H1 (cell line): ENCODE results near the gene WNT7A. TPM values are rescaled to one million over a fixed set of nuclear protein-coding genes. Genes with fewer than 3 reads are reported as not detected.

Experiments
- CTCF ChIA-PET: fragments of 300-600 bp; sonication (Branson Sonifier 250); formaldehyde crosslinking; loops from one replicate; lab custom pipeline; 2021; ENCODE audit not compliant: partially characterized antibody; lab: Charles Lee
- POLR2A ChIA-PET: fragments of 300-600 bp; sonication (Branson Sonifier 250); formaldehyde crosslinking; loops from one replicate; lab custom pipeline; 2021; ENCODE audit warnings: inconsistent platforms; ENCODE audit not compliant: partially characterized antibody; lab: Charles Lee
- DNase-seq, 2 experiments: peaks; one replicate each; pipeline versions ENCODE4 v3.0.0 to v3.0.0-alpha.2; 2010 to 2022; ENCODE audit warnings: low spot score in 2 of 2, low read depth in 1 of 2, mixed read lengths in 1 of 2
- FAIRE-seq: peaks from 2 replicates; lab custom pipeline; 2011; peaks lifted over from hg19 to GRCh38; lab: Jason Lieb, UNC
- H2AFZ ChIP-seq: 2 replicates; pipeline ENCODE4 v1.8.1; 2012; ENCODE audit warnings: low read length, inconsistent platforms
- H2AK5ac ChIP-seq: 2 replicates; pipeline ENCODE4 v1.6.1; 2013; ENCODE audit warnings: low read depth, low read length
- H2BK120ac ChIP-seq: replicated peaks from 2 replicates; pipeline ENCODE3; 2013; ENCODE audit warnings: low read depth, low read length, inconsistent platforms
- H2BK12ac ChIP-seq: 2 replicates; pipeline ENCODE4 v1.6.1; 2013; ENCODE audit warnings: low read depth, low read length
- H2BK15ac ChIP-seq: 2 replicates; pipeline ENCODE4 v1.6.1; 2013; ENCODE audit warnings: low read length
- H2BK20ac ChIP-seq: 2 replicates; pipeline ENCODE4 v1.6.1; 2013; ENCODE audit warnings: low read length
- H2BK5ac ChIP-seq: 2 replicates; pipeline ENCODE4 v1.6.1; 2013; ENCODE audit warnings: low read depth, low read length
- H3K14ac ChIP-seq: 2 replicates; pipeline ENCODE4 v1.6.1; 2013; ENCODE audit warnings: inconsistent platforms; ENCODE audit not compliant: insufficient read length
- H3K18ac ChIP-seq: 2 replicates; pipeline ENCODE4 v1.6.1; 2013; ENCODE audit warnings: low read length; ENCODE audit errors: extremely low read depth
- H3K23ac ChIP-seq: 2 replicates; pipeline ENCODE4 v1.6.1; 2013; ENCODE audit warnings: inconsistent platforms; ENCODE audit not compliant: insufficient read length
- H3K23me2 ChIP-seq: 2 replicates; pipeline ENCODE4 v1.6.1; 2013; ENCODE audit warnings: low read depth, low read length
- H3K27ac ChIP-seq: 2 replicates; pipeline ENCODE4 v1.6.1; 2011; ENCODE audit warnings: low read depth, low read length, inconsistent platforms
- H3K27me3 ChIP-seq, 4 experiments: replicated peaks in 1 of 4; 1 replicate in 1 of 4; 2 replicates in 3 of 4; pipeline versions ENCODE4 v1.6.1 to v1.8.1; 2011 to 2013; ENCODE audit warnings: low read length in 3 of 4, mild to moderate bottlenecking in 3 of 4, inconsistent platforms in 2 of 4, mixed read lengths in 2 of 4, moderate library complexity in 1 of 4; ENCODE audit not compliant: control insufficient read depth in 3 of 4, insufficient read depth in 3 of 4; ENCODE audit errors: extremely low read depth in 1 of 4
- H3K36me3 ChIP-seq, 4 experiments: 2 replicates each; pipeline versions ENCODE4 v1.6.1 to v1.8.1; 2011 to 2013; ENCODE audit warnings: mild to moderate bottlenecking in 4 of 4, low read length in 3 of 4, moderate library complexity in 2 of 4, control low read depth in 1 of 4, inconsistent platforms in 1 of 4; ENCODE audit not compliant: insufficient read depth in 4 of 4, control insufficient read depth in 2 of 4
- H3K4ac ChIP-seq: replicated peaks from 2 replicates; pipeline ENCODE3; 2013; ENCODE audit warnings: low read length, low read depth, mixed read lengths, inconsistent platforms; ENCODE audit not compliant: insufficient read length
- H3K4me1 ChIP-seq, 4 experiments: replicated peaks in 1 of 4; 1 replicate in 1 of 4; 2 replicates in 3 of 4; pipeline versions ENCODE4 v1.6.1 to v1.8.1; 2011 to 2013; ENCODE audit warnings: low read length in 3 of 4, inconsistent platforms in 2 of 4, mixed read lengths in 1 of 4; ENCODE audit not compliant: insufficient read depth in 4 of 4, control insufficient read depth in 3 of 4
- H3K4me2 ChIP-seq, 2 experiments: 2 replicates each; pipeline versions ENCODE4 v1.6.1 to v1.8.1; 2011 to 2013; ENCODE audit warnings: low read depth in 2 of 2, low read length in 2 of 2, control low read depth in 1 of 2, inconsistent platforms in 1 of 2, mild to moderate bottlenecking in 1 of 2; ENCODE audit not compliant: insufficient read depth in 1 of 2
- H3K4me3 ChIP-seq, 4 experiments: fragments of 200-600, 300-600 bp in 1 of 4; sonication (generic), shearing (Covaris generic), sonication (Bioruptor Twin) in 1 of 4; 2 replicates each; pipeline versions ENCODE4 v1.5.1 to v1.8.1; 2011 to 2016; ENCODE audit warnings: low read length in 4 of 4, low read depth in 3 of 4, control low read depth in 2 of 4, inconsistent platforms in 2 of 4, mild to moderate bottlenecking in 2 of 4, mixed read lengths in 1 of 4, moderate library complexity in 1 of 4; ENCODE audit not compliant: insufficient read depth in 2 of 4; ENCODE audit errors: extremely low read depth in 1 of 4
- H3K56ac ChIP-seq: replicated peaks from 2 replicates; pipeline ENCODE3; 2013; ENCODE audit warnings: low read depth, mild to moderate bottlenecking, mixed read lengths, low read length, inconsistent platforms; ENCODE audit not compliant: insufficient read length
- H3K79me1 ChIP-seq: 2 replicates; pipeline ENCODE4 v1.6.1; 2013; ENCODE audit warnings: low read depth, low read length, control low read depth
- H3K79me2 ChIP-seq, 2 experiments: 2 replicates each; pipeline versions ENCODE4 v1.6.1 to v1.8.1; 2012 to 2013; ENCODE audit warnings: low read length in 2 of 2, mild to moderate bottlenecking in 2 of 2, inconsistent platforms in 1 of 2; ENCODE audit not compliant: insufficient read depth in 2 of 2, control insufficient read depth in 1 of 2
- H3K9ac ChIP-seq, 4 experiments: replicated peaks in 1 of 4; 1 replicate in 1 of 4; 2 replicates in 3 of 4; pipeline versions ENCODE4 v1.6.1 to v1.8.1; 2011 to 2013; ENCODE audit warnings: low read depth in 3 of 4, low read length in 3 of 4, control low read depth in 2 of 4, mild to moderate bottlenecking in 2 of 4, moderate library complexity in 2 of 4, inconsistent platforms in 1 of 4; ENCODE audit errors: extremely low read depth in 1 of 4
- H3K9me3 ChIP-seq, 2 experiments: 2 replicates each; pipeline versions ENCODE4 v1.6.1 to v1.8.1; 2012 to 2013; ENCODE audit warnings: mild to moderate bottlenecking in 2 of 2, moderate library complexity in 2 of 2, control low read depth in 1 of 2, inconsistent platforms in 1 of 2, low read depth in 1 of 2, low read length in 1 of 2, mixed read lengths in 1 of 2; ENCODE audit not compliant: insufficient read depth in 2 of 2
- H4K20me1 ChIP-seq, 2 experiments: replicated peaks in 1 of 2; 2 replicates each; pipeline versions ENCODE3 to v1.8.1; 2011 to 2013; ENCODE audit warnings: inconsistent platforms in 2 of 2, low read length in 2 of 2, mild to moderate bottlenecking in 1 of 2; ENCODE audit not compliant: insufficient read depth in 2 of 2, control insufficient read depth in 1 of 2
- H4K5ac ChIP-seq: 2 replicates; pipeline ENCODE4 v1.6.1; 2013; ENCODE audit warnings: low read length, low read depth, mixed read lengths, inconsistent platforms; ENCODE audit not compliant: insufficient read length
- H4K8ac ChIP-seq: 2 replicates; pipeline ENCODE4 v1.8.0; 2013; ENCODE audit warnings: mild to moderate bottlenecking, moderate library complexity, low read length, inconsistent platforms; ENCODE audit not compliant: insufficient read depth; ENCODE audit errors: extremely low read depth
- H4K91ac ChIP-seq: replicated peaks from 2 replicates; pipeline ENCODE3; 2013; ENCODE audit warnings: low read length, mixed read lengths, inconsistent platforms; ENCODE audit not compliant: insufficient read length
- KDM5A ChIP-seq: fragments of 200-600 bp; IDR thresholded peaks from 2 replicates; pipeline ENCODE4 v1.7.1; 2012; ENCODE audit warnings: mild to moderate bottlenecking, low read length, inconsistent platforms, mixed read lengths
- NRF1 ChIP-seq: IDR thresholded peaks from 2 replicates; pipeline ENCODE4 v1.6.1; 2011; ENCODE audit warnings: mild to moderate bottlenecking, low read depth, low read length, improper control_type of control experiment
- WGBS, 2 experiments: shearing (Covaris generic) in 1 of 2; methylation state at CpG; one replicate each; pipeline versions ENCODE4 v1.1.6 to v1.1.7; 2013 to 2015; ENCODE audit warnings: low lambda C conversion rate in 2 of 2, mixed read lengths in 2 of 2, inconsistent platforms in 1 of 2, low coverage in 1 of 2, missing lambda C conversion rate in 1 of 2; ENCODE audit not compliant: insufficient replicate concordance in 2 of 2, insufficient coverage in 1 of 2, insufficient read length in 1 of 2; ENCODE audit errors: extremely low coverage in 1 of 2, missing lambda C conversion rate in 1 of 2; 5-methylcytosine and 5-hydroxymethylcytosine counted together
- polyA plus RNA-seq, 7 experiments: library from polyadenylated mRNA; depleted of rRNA in 3 of 7; stranded (reverse) in 5 of 7; unstranded in 2 of 7; fragments of >200 nt in 5 of 7; fragments of 200-250 nt in 2 of 7; gene quantifications; 1 replicate in 5 of 7; 2 replicates in 1 of 7; 4 replicates in 1 of 7; pipeline versions ENCODE4 v1.2.1 to v1.2.3, GENCODE V29; 2011 to 2013; ENCODE audit warnings: missing spikeins in 2 of 7, mixed read lengths in 2 of 7
- total RNA-seq: library from RNA; stranded (reverse); fragmentation: NEBNext Ultra II Directional; extraction: Animal tissue kit (Norgen Biotek cat#: 25700); gene quantifications from 2 replicates; pipeline ENCODE4 v1.2.1, GENCODE V29; 2021

Gene WNT7A
- total and polyA plus RNA-seq, 2 of the 8 experiments (the other 6 are each of a cell fraction or from before 2014, with no cell fraction given), result 0.02 TPM; not detected in 1

DNA sequence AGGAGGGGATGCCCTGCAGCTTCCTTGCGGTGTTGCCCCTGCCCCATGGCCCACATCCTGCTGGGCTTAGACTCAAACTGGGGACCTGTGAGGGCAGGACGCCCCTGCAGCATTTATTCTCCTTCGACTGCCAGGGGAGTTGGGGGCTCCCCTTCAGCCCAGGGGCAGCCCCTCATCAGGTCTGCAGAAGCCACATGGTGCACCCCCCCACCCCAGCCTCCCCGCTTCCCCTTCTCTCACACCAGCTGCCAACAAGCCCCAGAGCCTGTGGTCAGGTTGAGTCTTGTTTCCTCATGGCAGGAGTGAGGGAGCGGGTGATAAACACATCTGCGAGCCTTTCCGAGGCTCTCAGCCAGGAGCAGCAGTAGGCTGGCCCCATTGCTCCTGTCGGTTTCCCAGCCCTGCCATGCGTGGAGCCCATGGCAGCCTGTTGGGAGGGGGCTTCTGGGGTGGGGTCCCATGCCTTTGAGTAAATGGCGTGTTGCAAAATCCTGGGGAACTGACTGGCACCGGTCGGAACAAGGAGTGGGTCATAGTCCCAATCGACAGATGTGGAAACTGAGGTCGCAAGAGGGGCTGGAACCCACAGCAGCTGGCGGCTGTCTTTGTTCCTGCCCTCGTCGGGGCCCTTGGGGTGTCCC, 27.8 kb downstream of the WNT7A start:
- no peak for FAIRE-seq

More for the DNA sequence above, 27.8 kb downstream of the WNT7A start:
- ChIA-PET CTCF (interaction anchor here (0.6 to 0.9 kb wide), 3 partner anchors 33 to 366 kb away, joined by 3 read pairs; no protein-coding TSS in a partner anchor), POLR2A (no interaction called here)
- H3K4ac ChIP-seq, result no peak overlapping the region
- no peak for DNase-seq
- H4K8ac ChIP-seq, result peak overlapping the region; percentile 62; the same call in 1 of the 2 replicates
- no peak overlapping the region for H3K4me3 ChIP-seq
- H2BK20ac ChIP-seq, result no peak overlapping the region; the same call in 1 of the 2 replicates
- no peak overlapping the region for H3K14ac ChIP-seq
- H3K23ac ChIP-seq, result no peak overlapping the region
- H3K4me2 ChIP-seq, result no peak overlapping the region
- H3K79me1 ChIP-seq, result no peaks in the 10 kb centered on the region
- no peaks in the 10 kb centered on the region for H3K27me3 ChIP-seq
- no peaks in the 10 kb centered on the region for H3K79me2 ChIP-seq
- no peaks in the 10 kb centered on the region for H3K23me2 ChIP-seq
- no peaks in the 10 kb centered on the region for H4K20me1 ChIP-seq
- H3K36me3 ChIP-seq, result no peaks in the 10 kb centered on the region
- peak overlapping the region; percentile 63; the same call in 1 of the 2 replicates for H2BK12ac ChIP-seq
- peak overlapping the region; percentile 58; the same call in 1 of the 2 replicates for H2AK5ac ChIP-seq
- no peak overlapping the region for H4K5ac ChIP-seq
- TF ChIP-seq KDM5A (no peak), NRF1 (no peak)
- H3K18ac ChIP-seq, result no peak overlapping the region
- H2BK5ac ChIP-seq, result 0 out of 2 replicates have a peak overlapping the region, but pooled peaks have one; percentile 37
- no peak overlapping the region for H2AFZ ChIP-seq
- no peak overlapping the region for H2BK120ac ChIP-seq
- H4K91ac ChIP-seq, result peak overlapping the region; percentile 34
- no peak overlapping the region for H2BK15ac ChIP-seq
- no peak overlapping the region for H3K27ac ChIP-seq
- peaks cover 0 to 15% (median 4%) of the 10 kb centered on the region in 4 experiments; a peak in 2 of 7 replicates for H3K4me1 ChIP-seq
- H3K9me3 ChIP-seq, result no peaks in the 10 kb centered on the region
- H3K9ac ChIP-seq, result no peak overlapping the region
- H3K56ac ChIP-seq, result no peak overlapping the region
- WGBS, 2 experiments, result 87% methylated on average over 17 of the region's 17 CpGs; no CpG with 5 or more reads in 1 of the 2 experiments
